ENCODE data around the gene RASSF4.

RASSF4 gene

DNA sequence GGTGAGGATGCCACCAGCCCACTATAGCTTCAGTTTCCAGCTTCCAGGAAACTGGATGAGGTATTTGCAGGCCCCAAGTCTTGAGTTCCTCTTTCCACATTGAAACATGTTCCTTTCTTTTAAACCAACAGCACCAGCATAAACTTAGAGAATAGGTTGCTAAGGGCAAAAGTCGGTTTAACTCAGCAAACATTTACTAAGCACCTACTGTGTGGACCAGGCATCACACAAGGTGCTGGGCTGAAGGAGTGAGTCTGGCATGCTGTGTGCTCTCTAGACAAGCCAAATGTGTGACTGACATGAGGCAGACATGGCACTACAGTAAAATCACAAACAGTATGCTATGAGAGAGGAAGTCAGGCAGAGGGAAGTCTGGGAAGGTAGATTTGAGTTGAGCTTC, 11.0 kb upstream of the RASSF4 start:
- no peak for DNase-seq (ENCODE audit: low read depth in 2 of 2)

DNA sequence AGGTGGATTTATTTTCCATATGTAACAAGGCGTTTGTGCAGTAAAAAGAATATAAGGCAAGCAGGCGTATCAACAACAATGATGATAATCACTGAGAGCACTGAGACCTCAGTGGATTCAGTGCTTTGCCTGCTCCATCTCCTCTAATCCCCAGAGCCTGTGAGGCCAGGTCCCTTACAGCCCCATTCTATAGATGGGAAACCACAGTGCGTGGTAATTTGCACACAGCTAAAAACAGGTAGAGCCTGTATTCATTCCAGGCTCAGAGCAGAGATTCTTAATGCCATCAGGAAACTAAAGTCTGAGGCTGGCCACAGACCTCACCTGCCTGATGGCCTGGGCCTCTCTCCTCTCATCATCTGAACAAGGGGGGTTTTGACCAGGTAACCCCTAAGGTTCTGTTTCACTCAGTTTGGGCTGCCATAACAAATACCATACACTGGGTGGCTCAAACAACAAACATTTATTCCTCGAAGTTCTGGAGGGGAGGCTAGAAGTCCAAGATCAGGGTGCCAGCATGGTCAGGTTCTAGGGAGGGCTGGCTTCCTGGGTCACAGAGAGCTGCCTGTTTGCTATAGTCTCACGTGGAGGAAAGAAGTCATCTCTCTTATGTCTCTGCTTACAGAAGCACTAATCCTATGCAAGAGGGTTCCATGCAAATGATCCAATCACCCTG, 10.3 kb upstream of the RASSF4 start:
- DNase-seq (ENCODE audit: low read depth in 2 of 2): no peak

DNA sequence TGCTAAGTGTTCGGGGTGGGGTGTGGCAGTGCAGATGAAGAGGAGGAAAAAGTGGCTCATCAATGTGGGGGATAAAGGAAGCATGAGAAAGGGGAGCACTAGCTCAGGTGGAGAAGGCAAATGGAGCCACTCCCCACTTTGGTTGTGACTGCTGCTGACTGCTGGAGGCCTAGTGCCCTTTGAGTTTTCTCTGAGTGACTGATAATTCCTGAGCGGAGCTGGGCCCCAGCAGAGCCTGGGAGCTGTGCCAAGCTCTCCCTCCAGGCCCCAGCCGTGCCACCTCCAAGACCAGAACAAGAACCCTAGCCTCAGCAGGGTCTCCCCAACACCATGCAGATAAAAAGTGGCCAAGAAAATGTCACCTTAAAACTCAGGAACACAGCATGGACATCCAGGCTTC, 9.7 kb upstream of the RASSF4 start:
- DNase-seq (ENCODE audit: low read depth in 2 of 2): no peak

DNA sequence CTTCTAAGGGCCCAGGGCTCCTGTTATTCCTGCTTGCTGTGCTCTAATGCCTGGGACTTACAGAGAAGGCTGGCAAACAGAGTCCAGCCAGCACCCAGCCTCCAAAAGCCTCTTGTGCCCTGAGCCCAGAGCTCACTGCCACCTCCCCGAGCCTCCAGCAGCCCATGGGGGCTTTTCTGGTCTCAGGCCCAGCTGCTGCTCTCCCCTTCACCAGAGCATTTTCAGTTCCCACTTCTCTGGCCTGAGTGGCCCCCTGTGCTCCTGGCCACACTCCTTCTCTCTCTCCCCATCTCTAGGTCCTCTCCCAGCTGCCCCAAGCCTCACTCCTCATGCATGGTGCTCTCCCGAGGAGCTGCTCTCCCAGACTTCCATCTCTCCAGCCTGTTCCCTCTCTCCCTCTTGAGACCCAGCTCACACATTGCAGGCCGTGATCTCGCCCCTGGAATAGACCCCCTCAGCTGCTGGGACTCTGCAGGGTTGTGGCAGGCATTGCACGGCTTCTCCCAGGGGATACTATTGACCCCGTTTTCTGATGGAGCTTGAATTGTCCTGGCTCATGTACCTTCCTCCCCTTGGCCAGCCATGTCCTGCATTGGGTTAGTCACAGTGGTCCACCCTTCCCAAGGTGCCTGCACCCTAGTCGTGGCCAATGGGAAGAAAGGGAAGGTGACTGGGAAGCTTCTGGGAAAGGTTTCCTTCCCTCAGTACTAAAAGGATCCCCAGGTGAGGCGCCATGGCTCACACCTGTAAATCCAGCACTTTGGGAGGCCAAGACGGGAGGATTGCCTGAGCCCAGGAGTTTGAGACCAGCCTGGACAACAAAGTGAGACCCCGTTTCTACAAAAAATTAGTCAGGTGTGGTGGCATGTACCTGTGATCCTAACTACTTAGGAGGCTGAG, 9.0 kb upstream of the RASSF4 start:
- no peak for DNase-seq (ENCODE audit: low read depth in 2 of 2)

DNA sequence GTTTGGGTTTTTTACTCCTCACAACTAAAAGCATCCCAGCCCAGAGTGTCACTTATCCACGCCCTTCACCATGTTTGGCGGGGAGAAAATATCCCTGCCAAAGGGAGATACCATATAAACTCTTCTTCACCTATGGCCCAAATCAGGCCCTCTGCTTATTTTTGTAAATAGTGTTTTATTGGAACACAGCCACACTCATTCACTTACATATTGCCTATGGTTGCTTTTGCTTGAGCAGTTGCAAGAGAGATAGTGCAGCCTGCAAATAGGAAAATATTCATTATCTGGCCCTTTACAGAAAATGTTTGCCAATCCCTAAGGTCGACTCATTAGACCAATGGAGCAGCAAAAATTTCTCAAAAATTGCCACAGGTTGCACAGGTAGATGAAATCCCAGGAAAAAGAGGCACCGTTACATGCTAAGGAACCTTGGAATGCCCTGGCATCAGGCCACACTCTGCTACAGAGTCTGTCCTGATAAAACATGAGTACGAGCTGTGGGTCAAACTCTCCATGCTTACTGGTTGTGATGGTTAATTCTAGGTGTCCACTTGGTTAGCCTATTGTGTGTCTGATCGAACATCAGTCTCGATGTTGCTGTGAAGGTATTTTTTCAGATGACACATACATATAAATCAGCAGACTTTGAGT, 7.9 kb upstream of the RASSF4 start:
- DNase-seq (ENCODE audit: low read depth in 2 of 2): no peak

DNA sequence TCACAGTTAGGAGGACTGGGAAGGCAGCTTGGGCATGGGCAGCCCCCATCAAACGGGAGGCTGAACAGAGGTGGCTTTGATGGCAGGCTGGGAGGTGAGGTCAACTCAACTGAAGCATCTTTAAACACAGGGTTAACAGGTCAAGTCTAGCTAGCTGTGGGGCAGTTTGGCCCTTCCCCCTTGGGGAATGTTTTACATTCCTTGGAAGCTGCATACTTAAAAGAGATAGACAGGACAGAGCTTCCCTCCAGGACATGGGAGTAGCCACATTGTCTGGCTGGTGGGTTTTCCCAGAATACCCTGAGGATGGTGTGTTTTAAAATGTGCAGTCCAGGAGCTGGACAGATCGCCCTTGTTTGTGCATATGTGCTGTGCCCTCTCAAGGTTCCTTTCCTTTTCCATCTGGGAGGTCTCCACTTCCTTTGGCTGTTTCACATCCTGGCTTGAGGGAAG, 6.8 kb upstream of the RASSF4 start:
- DNase-seq (ENCODE audit: low read depth in 2 of 2): no peak

DNA sequence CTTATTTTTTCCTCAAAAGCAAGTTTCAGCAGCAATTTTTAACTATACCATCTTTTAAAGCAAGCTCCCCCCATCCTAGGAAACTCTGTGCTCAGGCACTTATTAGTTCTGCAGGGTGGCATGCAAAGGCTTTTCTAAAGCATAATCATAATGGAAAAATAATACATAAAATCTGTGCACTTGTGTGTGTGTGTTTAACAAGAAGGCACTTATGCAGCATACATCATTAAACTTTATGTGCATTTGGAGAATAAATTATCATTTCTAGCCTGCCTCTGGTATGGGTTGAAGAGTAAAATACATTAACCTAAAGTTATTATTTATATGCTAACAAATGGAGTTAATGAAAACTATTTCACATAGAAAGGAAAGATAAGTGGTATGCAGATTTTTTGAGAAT, 5.6 kb upstream of the RASSF4 start:
- no peak for DNase-seq (ENCODE audit: low read depth in 2 of 2)

DNA sequence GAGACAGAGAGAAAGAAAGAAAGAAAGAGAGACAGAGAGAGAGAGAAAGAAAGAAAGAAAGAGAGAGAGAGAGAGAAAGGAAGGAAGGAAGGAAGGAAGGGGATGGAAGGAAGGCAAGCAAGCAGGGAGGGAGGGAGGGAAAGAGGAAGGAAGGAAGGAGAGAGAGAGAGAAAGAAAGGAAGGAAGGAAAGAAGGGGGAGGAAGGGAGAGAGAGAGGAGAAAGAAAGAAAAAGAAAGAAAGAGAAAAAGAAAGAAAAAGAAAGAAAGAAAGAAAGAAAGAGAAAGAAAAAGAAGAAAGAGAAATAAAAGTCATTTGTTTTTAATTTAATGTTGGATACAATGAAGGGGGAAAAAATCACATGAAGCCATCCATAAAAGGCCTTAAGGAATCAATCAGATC, 4.6 kb upstream of the RASSF4 start:
- DNase-seq (ENCODE audit: low read depth in 2 of 2): no peak

DNA sequence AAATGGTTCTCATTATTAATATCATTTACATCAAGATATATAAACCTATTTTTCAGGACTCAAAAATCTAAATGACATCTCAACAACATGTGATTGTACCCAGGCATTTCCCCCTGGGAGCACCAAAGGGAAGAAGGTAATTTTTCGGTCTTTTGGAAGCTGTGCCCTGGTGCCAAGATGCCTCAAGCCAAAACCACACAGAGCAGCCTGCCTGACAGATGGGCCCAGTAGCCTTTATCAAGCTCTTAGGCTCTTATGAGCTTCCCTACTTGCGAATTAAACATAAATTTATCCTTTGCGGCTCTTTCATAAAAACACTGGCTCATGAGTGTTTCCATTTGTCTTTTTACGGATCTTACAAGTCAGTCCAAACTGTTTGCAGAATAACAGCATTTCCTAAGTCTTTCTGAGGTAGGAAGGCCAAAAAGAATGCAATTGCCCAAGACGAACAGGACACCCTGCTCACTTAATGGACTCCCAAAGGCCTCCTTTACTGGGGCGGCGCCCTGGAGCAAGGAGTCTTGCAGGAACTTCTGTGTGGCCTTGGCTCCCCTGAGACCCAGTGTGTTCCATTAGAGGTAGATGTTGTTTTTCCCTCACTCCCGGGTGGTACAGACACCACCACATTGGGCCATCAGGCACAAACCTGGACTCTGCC, 4.1 kb upstream of the RASSF4 start:
- DNase-seq (ENCODE audit: low read depth in 2 of 2): no peak

DNA sequence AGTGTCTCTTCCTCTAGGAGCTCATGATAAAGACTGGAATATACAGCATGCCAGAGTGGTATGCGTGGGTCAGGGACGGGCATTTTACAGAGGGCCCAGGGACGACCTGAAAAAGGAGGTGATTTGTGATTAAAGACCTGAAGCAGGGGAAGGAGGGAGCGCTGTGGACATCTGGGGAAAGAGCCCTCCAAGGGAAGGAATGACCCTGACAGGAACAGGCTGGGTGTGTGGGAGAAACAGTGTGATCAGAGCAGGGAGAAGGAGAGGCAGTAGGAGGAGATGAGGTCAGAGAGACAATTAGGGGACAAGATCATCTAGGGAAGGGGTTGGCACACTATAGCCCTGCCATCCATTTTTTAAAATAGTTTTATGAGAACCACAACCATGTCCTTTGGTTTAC, 3.4 kb upstream of the RASSF4 start:
- no peak for DNase-seq (ENCODE audit: low read depth in 2 of 2)

DNA sequence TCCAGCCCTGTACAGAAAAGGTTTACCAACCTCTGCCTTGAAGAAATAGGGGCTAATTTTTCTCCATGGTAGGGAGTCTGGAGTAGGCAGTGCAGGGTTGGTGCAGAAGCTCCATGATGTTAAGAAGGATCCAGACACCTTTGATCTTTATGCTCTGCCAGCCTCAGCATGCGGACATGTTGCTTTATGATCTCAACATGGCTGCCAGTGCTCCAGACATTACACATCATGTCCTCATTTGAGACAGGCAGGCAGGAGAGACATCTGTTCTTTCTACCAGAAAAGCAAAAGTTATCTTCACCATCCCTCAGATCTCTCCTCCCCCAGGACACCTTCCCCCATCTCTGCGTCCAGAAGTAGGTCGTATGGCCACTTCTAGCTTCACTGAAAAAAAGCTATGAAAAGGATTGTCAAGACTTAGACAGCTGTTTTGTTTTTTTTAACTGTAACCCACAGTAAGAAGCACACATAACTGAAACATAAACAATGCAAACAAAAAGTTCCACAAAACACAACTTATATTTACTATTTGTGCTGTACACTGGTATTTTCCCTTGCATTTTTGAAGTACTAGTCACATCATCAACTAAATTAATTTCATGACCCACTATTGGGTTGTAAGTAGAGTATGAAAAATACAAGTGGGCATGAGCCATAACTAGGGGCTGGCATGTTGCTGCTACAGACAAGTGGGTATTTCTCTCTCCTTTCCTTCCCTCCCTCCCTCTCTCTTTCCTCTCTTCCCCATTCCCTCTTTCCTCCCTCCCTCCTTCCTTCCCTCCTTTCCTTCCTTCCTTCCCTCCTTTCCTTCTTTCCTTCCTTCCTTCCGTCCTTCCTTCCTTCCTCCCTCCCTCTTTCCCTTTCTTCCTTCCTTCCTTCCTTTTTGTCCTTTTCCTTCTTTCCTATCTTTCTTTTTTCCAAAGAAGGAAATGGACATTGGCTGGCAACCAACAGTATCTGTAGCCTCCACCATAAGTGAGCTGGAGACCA, 2.6 kb upstream of the RASSF4 start:
- no peak for DNase-seq (ENCODE audit: low read depth in 2 of 2)

DNA sequence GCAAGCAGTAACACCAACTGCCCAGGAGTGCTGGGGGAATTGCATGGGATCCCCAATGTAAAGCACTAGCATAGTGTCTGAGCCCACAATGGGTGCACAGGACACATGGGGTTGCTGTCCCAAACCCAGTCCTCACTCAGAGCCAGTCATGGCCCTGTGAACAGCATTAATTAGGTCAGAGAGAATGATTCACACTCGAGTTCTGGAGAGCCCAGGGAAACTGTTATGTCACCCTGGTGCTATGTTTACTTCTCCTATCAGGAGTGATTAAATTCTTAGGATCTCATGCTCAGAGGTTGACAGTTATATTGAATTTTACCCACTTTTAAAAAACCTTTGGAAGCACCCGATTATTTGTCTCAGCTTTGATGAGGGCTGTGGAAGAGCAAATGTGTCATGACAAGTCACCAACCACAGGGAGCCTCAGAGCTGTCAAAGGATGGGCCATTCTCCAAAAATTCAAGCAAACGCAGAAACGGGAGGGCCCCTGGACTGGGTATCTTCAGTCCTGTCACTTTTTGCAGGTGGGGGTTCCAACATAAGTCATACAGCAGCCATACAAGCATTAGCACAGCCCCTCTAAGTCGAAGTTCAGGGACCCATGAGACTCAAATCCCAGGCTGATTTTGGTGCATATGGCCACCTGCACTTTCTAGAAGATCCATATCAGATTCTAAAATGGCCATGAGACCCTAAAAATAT, 1.3 kb upstream of the RASSF4 start:
- DNase-seq (ENCODE audit: low read depth in 2 of 2): no peak

DNA sequence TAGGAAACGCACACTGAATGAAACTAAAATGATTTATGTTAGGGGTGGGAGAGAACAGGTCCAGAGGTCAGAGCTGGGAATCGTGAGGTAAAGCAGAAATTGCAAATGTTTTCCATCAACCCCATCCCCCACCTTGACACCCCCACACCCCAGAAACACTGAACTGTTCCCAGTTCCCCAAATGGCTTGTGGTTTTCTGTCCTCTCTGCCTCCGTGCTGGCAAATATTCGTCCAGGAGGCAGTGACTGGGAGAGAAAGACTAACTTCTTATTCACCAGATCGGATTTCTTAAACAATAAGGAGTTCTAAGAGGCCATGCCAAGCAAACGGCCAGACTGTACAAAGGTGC, 730 bp upstream of the RASSF4 start:
- DNase-seq (ENCODE audit: low read depth in 2 of 2): no peak

DNA sequence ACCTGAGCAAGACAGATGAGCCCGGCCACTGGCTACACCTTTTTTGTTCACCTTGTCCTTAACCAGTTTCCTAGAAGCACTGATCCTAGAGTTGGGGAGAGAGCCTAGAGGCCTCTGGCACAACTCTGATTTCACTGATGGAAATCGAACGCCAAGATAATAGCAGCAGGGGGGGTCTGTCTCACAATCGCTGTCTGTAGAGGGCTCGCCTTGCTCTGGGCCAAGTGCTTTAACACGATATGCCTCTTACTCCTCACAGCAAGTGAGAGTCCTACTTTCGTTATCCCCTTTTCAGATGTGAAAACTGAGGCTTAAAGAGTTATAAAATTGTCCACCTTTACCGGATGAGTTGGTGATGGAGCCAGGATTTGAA, 472 bp downstream of the RASSF4 start:
- no peak for DNase-seq (ENCODE audit: low read depth in 2 of 2)

DNA sequence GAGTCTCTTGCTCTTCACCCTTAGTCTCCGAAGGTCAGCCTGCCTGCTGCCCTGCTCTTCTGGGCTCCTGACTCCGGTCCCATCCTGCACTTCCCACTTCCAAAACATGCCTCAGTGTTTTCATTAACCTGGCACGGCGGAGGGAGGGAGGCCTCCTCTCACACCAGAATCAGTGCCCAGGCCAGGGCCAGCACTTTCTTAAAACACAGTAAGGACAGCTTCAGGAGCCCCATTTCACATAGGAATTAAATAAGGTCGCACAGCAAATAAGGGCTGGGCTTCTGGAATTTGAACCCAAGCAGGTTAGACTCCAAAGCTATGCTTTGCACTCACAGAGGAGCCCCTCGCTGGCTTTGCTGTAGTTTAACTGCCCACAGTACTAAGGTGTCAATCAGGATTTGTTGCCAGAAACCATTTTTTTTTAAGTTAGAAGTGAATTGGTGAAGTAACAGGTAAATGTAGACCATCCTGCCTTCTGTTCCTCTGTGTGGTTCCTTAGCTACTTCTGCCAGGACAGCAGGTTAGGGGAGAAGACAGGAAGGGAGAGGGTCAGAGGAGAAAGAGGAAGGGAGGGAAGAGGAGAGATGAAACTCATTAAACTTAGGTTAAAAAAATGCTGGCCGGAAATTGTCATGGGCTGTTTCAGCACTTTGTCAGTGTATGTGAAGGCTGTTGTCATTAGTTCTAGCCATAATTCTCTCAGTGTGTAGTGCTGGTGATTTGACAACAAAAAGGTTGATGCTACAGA, 1.1 kb downstream of the RASSF4 start:
- no peak for DNase-seq (ENCODE audit: low read depth in 2 of 2)

DNA sequence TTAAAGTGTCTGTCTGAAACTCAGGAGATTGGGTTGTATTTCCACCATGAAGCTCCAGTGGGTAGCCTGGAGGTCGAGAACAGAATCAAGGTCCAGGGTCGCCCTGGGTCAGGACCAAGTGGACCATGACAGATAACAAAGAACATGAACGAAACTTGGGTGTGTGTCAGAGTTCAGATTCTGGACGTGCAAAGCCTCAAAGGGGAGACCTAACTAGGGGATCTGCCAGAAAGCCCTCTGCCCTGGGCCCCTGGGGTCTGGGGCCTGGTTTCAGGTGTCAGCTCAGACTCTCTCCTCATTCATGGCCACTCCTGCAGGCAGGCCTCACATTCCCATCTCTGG, 1.6 kb downstream of the RASSF4 start:
- no peak for DNase-seq (ENCODE audit: low read depth in 2 of 2)

DNA sequence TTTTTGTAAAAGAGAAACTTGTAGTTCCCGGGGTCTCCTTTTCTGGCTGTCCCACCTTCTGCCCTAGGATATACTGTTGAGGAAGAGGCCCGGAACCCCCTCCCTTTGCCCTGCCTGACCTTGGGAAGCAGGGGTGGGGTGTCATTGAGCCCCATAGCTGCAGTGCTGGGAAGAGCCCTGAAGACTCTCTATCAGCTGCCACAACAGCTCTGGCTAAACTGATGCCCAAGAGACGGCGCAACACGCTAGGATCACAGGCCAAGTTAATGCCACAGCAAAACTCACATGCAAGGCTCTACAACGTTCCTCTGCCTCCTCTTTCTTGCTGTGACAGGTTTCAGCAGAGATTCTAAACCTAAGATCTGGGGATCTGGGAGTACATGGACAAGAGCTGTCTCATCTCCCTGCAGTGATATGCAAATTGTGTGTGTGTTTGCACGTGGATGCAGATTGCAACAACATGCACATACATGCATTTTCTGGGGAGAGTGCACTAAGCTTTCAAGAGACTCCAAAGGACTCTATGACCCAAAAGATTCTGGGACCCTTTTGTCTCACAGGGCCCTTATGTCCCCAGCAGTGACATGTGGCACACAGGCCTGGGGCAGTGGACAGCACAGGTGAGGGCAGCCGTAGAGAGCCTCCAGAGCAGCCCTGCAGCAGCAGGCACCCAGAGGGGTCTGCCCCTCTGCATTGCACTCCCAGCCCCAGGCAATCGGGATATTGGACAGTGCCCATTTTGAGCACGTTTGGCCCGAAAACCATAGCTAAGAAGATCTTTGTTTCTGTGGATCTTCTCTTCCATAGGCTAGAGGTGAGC, 2.5 kb downstream of the RASSF4 start:
- DNase-seq (ENCODE audit: low read depth in 2 of 2): no peak

DNA sequence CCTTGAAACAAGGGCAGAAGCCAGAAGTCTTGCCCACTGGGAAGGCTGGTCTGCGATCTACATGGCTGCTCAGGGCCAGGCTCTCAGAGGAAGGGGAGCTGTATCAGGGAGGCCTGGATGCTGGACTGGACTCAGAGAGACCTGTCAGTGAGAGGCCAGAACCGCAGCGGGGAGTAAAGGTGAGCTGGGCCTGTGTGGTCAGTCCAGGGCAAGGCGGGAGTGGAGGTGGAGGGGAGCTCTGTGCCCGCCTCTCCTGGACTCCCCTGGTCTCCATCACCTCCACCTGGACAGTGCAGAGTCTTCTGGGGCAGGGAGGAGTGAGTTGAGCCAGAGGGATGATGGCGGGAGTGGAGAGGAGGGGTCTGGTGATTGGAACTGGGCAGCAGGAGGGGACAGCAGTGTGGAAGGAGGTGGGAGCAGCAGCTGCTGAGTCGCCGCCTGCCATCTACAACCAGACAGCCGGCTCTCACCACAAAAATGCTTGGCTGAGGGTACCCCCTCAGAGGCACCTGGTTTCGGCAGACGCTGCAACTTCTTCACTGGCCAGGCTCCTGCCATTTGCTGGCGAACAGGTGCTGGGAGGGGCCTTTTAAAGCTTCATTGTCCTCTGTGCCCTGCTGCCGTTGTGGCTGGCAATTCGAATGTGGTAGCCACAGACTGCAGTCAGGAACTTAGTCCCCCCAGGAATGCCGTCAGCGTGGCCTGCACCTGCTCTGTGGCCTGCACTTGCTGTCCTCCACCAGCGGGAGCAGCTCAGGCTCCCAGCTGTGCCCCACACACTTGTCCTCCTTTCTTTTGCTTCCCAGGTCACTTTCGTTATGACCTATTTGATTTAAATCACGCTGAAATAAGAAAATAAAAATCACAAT, 3.5 kb downstream of the RASSF4 start:
- DNase-seq (ENCODE audit: low read depth in 2 of 2): no peak
